NCI-H345 treated with DMSO at 0.1 percent for 48 hours (cell line): ENCODE data around the gene HIF1A.
A peak's percentile ranks its signal among the peaks of the same experiment; 100 is the strongest.
"Not testable (repeated sequence)": the region's sequence is repeated elsewhere in the genome, so short reads cannot be mapped to it uniquely, and the experiment has no call there.

Source experiments
- DNase-seq: peaks from one replicate; lab custom pipeline; 2025; ENCODE audit not compliant: unreplicated experiment; lab: John Stamatoyannopoulos, UW

HIF1A gene

DNA sequence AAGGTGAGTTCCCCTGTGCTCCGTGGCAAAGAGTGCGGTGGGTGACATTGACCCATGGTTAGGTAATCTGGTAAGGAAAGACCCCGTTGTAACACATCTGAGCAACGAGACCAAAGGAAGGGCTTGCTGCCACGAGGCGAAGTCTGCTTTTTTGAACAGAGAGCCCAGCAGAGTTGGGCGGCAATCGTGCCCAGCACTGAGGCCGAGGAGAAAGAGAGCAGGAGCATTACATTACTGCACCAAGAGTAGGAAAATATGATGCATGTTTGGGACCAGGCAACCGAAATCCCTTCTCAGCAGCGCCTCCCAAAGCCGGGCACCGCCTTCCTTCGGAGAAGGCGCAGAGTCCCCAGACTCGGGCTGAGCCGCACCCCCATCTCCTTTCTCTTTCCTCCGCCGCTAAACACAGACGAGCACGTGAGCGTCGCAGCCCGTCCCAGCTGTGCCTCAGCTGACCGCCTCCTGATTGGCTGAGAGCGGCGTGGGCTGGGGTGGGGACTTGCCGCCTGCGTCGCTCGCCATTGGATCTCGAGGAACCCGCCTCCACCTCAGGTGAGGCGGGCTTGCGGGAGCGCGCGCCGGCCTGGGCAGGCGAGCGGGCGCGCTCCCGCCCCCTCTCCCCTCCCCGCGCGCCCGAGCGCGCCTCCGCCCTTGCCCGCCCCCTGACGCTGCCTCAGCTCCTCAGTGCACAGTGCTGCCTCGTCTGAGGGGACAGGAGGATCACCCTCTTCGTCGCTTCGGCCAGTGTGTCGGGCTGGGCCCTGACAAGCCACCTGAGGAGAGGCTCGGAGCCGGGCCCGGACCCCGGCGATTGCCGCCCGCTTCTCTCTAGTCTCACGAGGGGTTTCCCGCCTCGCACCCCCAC, at the start of gene HIF1A:
HIF1A (plus strand) TSS at position 684 of the 865 bp plus-strand sequence. CDS start 292 bp downstream, outside the sequence.
- peak; percentile 94 for DNase-seq

GRCh38 chr14:61646366-61647116, 48.8 kb upstream of the HIF1A start:
- no peak for DNase-seq

- DNase-seq = no peak
Measured at GRCh38 chr14:61647704-61648103, 47.6 kb upstream of the HIF1A start.

DNA sequence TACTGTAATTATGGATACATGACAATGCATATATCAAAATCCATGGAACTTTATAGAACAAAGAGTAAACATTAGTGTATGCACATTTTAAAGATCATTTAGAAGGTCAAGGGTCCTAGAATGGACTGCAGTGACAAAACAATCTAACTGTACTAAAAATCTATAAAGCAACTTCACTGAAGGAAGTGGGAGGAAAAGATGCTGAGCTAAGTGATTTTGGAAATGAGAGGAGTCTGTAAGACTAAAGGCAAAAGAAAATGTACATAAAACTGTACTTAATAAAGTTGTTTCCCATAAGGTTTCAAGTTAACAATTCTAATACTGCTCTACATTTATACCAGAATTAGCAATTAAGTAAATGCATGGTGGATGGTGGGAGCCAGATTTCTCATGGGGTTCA, 46.9 kb upstream of the HIF1A start:
- no peak for DNase-seq

DNA sequence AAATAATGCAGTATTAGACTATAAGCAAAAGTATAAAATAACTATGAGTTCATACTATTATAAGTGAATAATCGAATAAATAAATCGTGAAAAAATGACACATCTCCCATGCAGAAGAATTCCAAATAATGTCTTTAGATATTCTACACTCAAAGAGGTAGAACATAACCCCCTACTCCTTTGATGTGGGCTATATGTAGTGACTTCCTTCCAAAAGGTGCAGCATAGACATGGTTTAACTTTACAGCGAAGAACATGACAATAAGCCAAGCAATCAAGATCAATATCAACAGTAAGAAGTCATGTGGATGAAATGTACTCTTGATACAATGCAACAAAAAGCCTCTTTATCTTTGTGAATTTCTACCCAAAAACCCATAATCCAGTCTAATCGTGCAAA, 46.0 kb upstream of the HIF1A start:
- DNase-seq = no peak

GRCh38 chr14:61651355-61651754, 44.0 kb upstream of the HIF1A start:
- no peak for DNase-seq

DNA sequence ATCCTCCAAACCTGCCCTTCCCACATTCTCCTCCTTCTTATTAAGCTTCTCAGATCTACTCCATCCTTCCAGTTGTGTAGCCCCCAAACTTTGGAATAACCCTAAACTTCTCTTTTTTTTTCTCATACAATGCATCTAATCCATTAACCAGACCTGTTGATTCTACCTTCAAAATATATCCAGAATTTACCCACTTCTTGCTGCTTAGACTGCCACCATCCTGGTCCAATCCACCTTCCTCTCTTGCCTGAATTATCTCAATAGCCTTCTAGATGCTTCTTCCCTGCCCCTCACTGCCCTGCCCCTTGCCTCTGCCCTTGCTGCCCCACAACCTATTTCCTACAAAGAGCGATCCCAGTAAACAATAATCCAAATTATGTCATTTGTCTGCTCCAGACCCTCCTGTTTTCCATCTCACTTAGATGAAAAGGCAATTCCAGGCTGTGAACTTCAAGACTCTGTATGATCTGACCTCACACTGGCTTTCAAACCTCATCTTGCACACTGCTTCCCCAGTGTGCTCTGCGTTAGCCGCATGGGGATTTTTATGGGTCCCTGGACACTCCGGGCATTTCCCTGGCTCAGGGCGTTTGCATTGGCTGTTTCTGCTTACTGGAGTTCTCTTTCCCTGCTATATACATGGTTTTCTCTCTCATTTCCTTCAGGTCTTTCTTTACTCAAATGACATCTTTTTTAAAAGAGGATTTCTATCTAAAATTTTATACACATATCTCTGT, 42.6 kb upstream of the HIF1A start:
- DNase-seq = no peak

GRCh38 chr14:61653507-61653906, 41.8 kb upstream of the HIF1A start:
- no peak for DNase-seq

DNA sequence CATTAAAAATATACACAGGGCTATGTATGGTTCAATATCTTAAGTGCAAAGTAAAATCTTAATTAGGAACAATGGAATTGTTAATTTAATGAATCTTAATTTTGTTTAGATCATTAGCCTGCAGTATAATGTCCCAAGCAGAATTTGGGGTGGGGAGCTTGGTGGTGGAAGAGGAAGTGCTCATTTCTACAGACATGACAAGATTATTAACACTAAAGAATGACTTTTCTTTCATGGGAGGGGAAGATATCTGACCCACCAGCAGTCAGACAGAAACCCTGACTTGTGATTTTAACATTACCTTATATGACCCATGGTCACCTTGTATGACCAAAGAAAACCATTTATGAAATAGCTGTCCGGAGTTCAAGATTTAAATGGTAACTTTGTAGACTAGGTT, 41.3 kb upstream of the HIF1A start:
- no peak for DNase-seq

DNA sequence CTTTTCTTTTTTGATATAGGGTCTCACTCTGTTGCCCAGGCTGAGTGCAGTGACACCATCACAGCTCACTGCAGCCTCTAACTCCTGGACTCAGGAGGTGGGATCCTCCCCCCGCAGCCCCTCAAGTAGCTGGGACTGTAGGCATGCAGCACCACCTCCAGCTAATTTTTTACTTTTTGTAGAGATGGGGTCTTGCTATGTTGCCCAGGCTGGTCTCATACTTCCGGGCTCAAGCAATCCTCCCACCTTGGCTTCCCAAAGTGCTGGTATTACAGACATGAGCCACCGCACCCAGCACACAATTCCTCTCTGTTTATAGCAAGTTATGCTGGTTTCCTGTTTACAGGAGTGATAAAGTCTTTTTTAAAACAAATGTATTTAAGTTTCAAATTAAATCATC, 39.5 kb upstream of the HIF1A start:
- no peak for DNase-seq

GRCh38 chr14:61656341-61656740, 39.0 kb upstream of the HIF1A start:
- no peak for DNase-seq

GRCh38 chr14:61658111-61658510, 37.2 kb upstream of the HIF1A start:
- not testable (repeated sequence) for DNase-seq

DNA sequence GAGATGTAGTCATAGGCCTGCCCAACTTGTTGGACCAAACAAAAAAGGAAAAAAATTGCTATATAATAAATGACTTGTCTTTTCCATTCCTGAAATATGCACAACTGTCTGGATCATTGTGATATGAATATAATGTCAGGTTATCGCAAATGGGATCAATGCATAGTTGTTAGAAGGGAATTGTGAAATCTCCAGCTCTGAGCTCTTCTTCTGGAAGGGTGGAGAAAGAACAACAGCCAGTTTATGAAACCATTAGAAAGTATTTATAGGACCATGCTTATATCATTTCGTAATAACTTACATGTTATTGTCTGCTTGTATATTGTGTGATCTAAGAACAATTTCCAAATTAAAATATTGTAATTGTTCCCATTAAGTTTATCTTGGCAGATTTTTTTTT, 35.7 kb upstream of the HIF1A start:
- no peak for DNase-seq

DNA sequence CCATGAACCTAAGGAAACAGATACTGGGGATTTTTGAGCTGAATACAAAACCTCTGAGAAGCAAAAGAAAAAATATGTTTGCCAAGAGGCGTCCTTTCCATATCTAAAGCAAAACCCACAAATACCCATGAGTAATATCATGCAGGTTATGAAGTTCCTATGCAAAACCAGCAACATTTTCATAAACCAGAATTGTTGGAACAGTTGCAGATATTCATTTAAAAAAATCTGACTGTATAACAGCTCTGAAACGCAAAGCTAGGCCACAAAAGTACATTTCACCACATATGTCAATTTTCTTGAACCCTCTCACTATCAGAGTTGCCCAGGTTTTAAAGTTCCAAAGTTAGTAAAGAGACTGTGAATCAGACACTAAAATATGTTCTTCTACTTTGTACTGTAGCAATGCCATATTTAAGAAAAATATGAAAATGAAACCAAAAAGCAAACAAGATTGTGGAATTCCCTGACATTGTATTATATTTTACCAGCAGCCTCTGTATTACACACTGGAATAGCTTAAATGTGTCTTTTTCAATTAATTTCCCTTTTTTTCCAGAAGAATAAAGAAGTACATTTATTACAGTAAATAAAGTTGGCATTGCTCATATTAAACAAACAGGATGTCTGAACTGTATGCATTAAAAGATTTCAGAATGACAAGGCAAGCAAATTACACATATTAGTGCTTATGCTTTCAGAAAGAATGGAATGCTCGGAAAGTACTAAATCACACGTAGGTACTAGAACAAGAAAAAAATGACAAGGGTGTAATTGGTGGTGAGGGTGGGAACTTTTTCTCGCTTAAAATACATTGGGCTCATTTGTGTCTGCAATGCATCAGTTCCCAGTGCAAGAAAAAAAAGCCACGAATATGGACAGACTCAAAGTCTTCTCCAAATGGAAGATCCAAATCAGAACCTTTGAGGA, 33.6 kb upstream of the HIF1A start:
- DNase-seq = no peak

GRCh38 chr14:61662437-61663311, 32.6 kb upstream of the HIF1A start:
- no peak for DNase-seq

DNA sequence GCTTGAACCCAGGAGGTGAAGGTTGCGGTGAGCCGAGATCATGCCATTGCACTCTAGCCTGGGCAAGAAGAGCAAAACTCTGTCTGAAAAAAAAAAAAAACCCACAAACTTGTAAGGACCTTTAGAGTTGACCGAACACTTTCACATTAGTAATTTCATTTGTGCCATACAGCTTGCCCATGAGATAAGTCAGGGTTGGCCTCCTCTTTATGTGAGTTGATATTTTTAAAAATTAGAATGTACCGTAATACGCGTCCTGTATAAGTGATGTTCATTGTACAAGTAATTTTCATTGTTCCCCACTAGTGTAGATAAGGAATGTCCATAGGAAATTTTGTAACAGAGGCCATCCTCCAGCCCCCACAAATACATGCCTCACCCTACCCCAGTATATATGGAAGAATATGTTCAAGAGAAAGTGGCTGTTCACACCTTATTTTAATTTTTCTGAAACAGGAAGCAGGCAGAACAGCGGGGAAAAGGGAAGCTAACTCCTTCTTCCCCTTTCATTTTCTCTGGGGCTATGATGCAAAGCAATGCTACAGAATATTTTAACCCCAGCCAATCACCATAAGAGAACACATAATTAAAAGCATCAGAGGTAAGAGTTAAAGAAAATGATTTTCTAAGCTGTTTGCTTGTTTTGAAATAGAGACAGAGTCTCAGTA, 31.9 kb upstream of the HIF1A start:
- DNase-seq = no peak

DNA sequence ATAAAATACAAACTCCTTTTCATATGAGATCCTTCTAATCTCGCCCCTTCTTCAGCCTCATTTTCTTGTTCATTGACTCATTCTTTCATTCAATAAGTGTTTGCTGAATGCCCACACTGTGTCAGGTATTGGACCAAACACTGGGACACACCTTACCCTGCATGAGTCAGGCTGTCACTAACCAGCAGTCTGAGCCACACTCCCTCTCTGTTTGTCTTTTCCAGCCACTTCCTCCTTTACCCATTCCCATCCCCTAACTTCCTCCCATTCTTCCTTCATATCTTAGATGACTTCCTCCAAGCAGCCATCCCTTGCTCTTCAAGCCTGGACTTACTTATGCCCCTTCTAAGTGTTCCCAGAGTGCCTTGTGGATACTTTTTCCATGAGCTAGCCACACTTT, 27.0 kb upstream of the HIF1A start:
- DNase-seq = no peak

DNA sequence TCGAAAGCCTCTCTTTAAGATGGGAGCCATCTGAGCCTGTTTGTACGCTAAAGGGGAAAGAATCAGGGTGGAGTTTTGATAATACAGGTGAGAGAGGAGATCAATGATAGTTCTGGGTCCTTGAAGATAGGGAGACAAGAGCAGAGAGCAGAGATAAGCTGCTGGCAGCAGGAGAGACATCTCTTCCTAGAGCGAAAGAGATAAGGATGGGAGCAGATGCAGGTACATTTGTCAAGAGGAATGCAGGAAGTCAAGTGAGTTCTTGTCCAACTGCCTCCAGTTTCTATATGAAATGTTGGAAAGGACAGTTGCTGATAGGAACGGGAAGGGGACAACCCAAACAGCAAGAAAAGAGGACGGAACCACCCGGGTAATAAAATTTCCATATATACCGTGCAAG, 24.7 kb upstream of the HIF1A start:
- no peak for DNase-seq

DNA sequence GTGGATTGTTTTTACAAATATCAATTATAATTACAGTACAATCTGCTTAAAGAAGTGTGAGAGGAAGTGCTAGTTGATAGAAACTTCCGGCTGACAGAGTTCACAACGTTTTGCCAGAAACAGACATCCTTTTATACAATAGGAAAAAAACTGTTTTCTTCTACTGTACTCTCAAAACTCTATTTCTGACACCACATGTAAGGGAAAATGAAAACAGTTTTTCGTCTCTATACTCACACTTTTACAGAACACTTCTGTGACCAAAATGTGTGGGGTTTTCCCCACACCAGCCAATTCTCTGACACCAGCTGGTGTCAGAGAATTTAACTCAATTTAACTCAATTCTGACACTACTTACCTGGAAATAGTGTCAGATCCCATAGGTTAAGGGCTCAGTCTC, 24.2 kb upstream of the HIF1A start:
- DNase-seq = no peak
